GM12878 (cell line): ENCODE data around the gene PRDX1. TPM values are rescaled to one million over a fixed set of nuclear protein-coding genes. Genes with fewer than 3 reads are reported as not detected.

ENCODE experiments used
- ATAC-seq: fragments of 200-7000 bp; cut with Tn5 transposase; 3 replicates; pipeline ENCODE4 v1.9.1; 2020; ENCODE audit warnings: mild to moderate bottlenecking, moderate library complexity
- BruUV-seq: library from RNA; stranded (reverse); fragments of 400-500 nt; replicated peaks from 2 replicates; lab custom pipeline; 2021; lab: Mats Ljungman, UMichigan
- CTCF ChIA-PET: fragments of 300-600 bp; sonication (Branson Sonifier 250); formaldehyde crosslinking; extraction: SDS; loops from one replicate; lab custom pipeline; 2021; ENCODE audit warnings: inconsistent platforms; lab: Yijun Ruan, JAX
- POLR2A ChIA-PET: fragments of 350-600 bp; formaldehyde crosslinking; extraction: SDS; loops from one replicate; lab custom pipeline; 2021; ENCODE audit warnings: inconsistent platforms; lab: Charles Lee
- RAD21 ChIA-PET: fragments of 300-600 bp; sonication (Branson Sonifier 250); formaldehyde crosslinking; loops from one replicate; lab custom pipeline; 2023; ENCODE audit warnings: antibody characterized with exemption; ENCODE audit not compliant: unreplicated experiment; lab: Charles Lee
- SMC1A ChIA-PET: fragments of 300-600 bp; sonication (Branson Sonifier 250); formaldehyde crosslinking; loops from one replicate; lab custom pipeline; 2023; ENCODE audit not compliant: unreplicated experiment, uncharacterized antibody; lab: Charles Lee
- DNase-seq: peaks from one replicate; pipeline ENCODE4 v3.0.0-alpha.2; 2011; ENCODE audit warnings: low read depth, low spot score
- FAIRE-seq: peaks from 3 replicates; lab custom pipeline; 2011; peaks lifted over from hg19 to GRCh38; lab: Jason Lieb, UNC
- H2AFZ ChIP-seq: 2 replicates; pipeline ENCODE4 v1.6.0; 2011; ENCODE audit warnings: low read depth, low read length, control low read depth; ENCODE audit not compliant: control insufficient read depth
- H3K27ac ChIP-seq: 2 replicates; pipeline ENCODE4 v1.5.1; 2011; ENCODE audit warnings: control low read depth; ENCODE audit not compliant: control insufficient read depth, insufficient read depth
- H3K27me3 ChIP-seq, 2 experiments: replicated peaks in 1 of 2; 2 replicates each; pipeline versions ENCODE4 v1.6.0 to v1.6.1; 2011; ENCODE audit warnings: low read length in 1 of 2; ENCODE audit not compliant: control insufficient read depth in 2 of 2, insufficient read depth in 2 of 2
- H3K36me3 ChIP-seq, 2 experiments: 2 replicates each; pipeline ENCODE4 v1.5.1; 2011; ENCODE audit warnings: low read length in 1 of 2; ENCODE audit not compliant: control insufficient read depth in 2 of 2, insufficient read depth in 2 of 2
- H3K4me1 ChIP-seq: 2 replicates; pipeline ENCODE4 v1.6.1; 2011; ENCODE audit warnings: mild to moderate bottlenecking, low read length, moderate library complexity, mixed read lengths; ENCODE audit not compliant: control insufficient read depth, insufficient read depth
- H3K4me2 ChIP-seq: 2 replicates; pipeline ENCODE4 v1.6.0; 2011; ENCODE audit warnings: control low read depth; ENCODE audit not compliant: control insufficient read depth, insufficient read depth
- H3K4me3 ChIP-seq: fragments of 200-600 bp; sonication (generic); 2 replicates; pipeline ENCODE4 v1.5.1; 2016
- H3K79me2 ChIP-seq: 2 replicates; pipeline ENCODE4 v1.6.0; 2011; ENCODE audit warnings: low read length; ENCODE audit not compliant: control insufficient read depth, insufficient read depth
- H3K9ac ChIP-seq: 2 replicates; pipeline ENCODE4 v1.8.0; 2011; ENCODE audit warnings: low read length, control low read depth, mixed read lengths; ENCODE audit not compliant: control insufficient read depth, insufficient read depth
- H3K9me3 ChIP-seq: replicated peaks from 3 replicates; pipeline ENCODE4 v1.5.1; 2011; ENCODE audit warnings: mild to moderate bottlenecking, low read length; ENCODE audit not compliant: control insufficient read depth, insufficient read depth
- H4K20me1 ChIP-seq: 2 replicates; pipeline ENCODE4 v1.6.0; 2011; ENCODE audit not compliant: control insufficient read depth, insufficient read depth
- CHD1 ChIP-seq: IDR thresholded peaks from 2 replicates; pipeline ENCODE4 v1.6.1; 2012; ENCODE audit warnings: low read depth, low read length, improper control_type of control experiment
- CTCF ChIP-seq, 3 experiments: IDR thresholded peaks in 2 of 3; conservative IDR thresholded peaks in 1 of 3; 2 replicates each; pipeline ENCODE4 v1.5.1; 2011; ENCODE audit warnings: low read depth in 3 of 3, low read length in 3 of 3, mild to moderate bottlenecking in 3 of 3, control low read depth in 2 of 3, moderate library complexity in 2 of 3, inconsistent platforms in 1 of 3, mixed read lengths in 1 of 3; ENCODE audit not compliant: control insufficient read depth in 2 of 3, insufficient read depth in 1 of 3; ENCODE audit errors: extremely low read depth in 1 of 3
- EP300 ChIP-seq, 2 experiments: fragments of 150-350 bp in 1 of 2; IDR thresholded peaks; 2 replicates each; pipeline ENCODE4 v1.6.1; 2011 to 2012; ENCODE audit warnings: low read depth in 2 of 2, low read length in 2 of 2, borderline replicate concordance in 1 of 2, improper control_type of control experiment in 1 of 2, inconsistent platforms in 1 of 2; ENCODE audit not compliant: control insufficient read depth in 1 of 2
- HCFC1 ChIP-seq: fragments of 150-350 bp; IDR thresholded peaks from 2 replicates; pipeline ENCODE4 v1.6.1; 2014; ENCODE audit warnings: low read length
- HDGF ChIP-seq: fragments of 450-650 bp; IDR thresholded peaks from 2 replicates; pipeline ENCODE4 v1.6.1; 2016; ENCODE audit warnings: antibody characterized with exemption
- IKZF1 ChIP-seq: fragments of 450-650 bp; conservative IDR thresholded peaks from 2 replicates; pipeline ENCODE4 v1.6.1; 2017; ENCODE audit warnings: antibody characterized with exemption, mild to moderate bottlenecking
- KDM1A ChIP-seq: fragments of 200-600 bp; sonication (generic); IDR thresholded peaks from 2 replicates; pipeline ENCODE4 v1.6.1; 2016; ENCODE audit warnings: borderline replicate concordance
- MTA2 ChIP-seq: fragments of 450-650 bp; IDR thresholded peaks from 2 replicates; pipeline ENCODE4 v1.6.1; 2016; ENCODE audit warnings: low read depth, mild to moderate bottlenecking, moderate library complexity
- NR2C1 ChIP-seq: fragments of 450-650 bp; IDR thresholded peaks from 2 replicates; pipeline ENCODE4 v1.6.1; 2017; ENCODE audit warnings: antibody characterized with exemption, mild to moderate bottlenecking, moderate library complexity
- NR2F1 ChIP-seq: fragments of 450-650 bp; conservative IDR thresholded peaks from 2 replicates; pipeline ENCODE4 v1.6.1; 2017; ENCODE audit warnings: mild to moderate bottlenecking
- NRF1 ChIP-seq: conservative IDR thresholded peaks from 2 replicates; pipeline ENCODE4 v1.6.1; 2011; ENCODE audit warnings: mild to moderate bottlenecking, low read depth, low read length, improper control_type of control experiment
- RB1 ChIP-seq: fragments of 450-650 bp; formaldehyde crosslinking; IDR thresholded peaks from 2 replicates; pipeline ENCODE4 v1.6.1; 2017; ENCODE audit warnings: mild to moderate bottlenecking, borderline replicate concordance
- RFX5 ChIP-seq: IDR thresholded peaks from 2 replicates; pipeline ENCODE4 v1.6.1; 2011; ENCODE audit warnings: low read depth, low read length, improper control_type of control experiment
- RUNX3 ChIP-seq: IDR thresholded peaks from 2 replicates; pipeline ENCODE4 v1.6.1; 2012; ENCODE audit warnings: low read length, inconsistent platforms
- SMARCA5 ChIP-seq: fragments of 450-650 bp; IDR thresholded peaks from 2 replicates; pipeline ENCODE4 v1.6.1; 2017; ENCODE audit warnings: mild to moderate bottlenecking
- WGBS: methylation state at CpG from one replicate; pipeline ENCODE4 v1.1.6; 2016; ENCODE audit warnings: low lambda C conversion rate; ENCODE audit not compliant: insufficient replicate concordance, insufficient coverage; ENCODE audit errors: missing lambda C conversion rate; 5-methylcytosine and 5-hydroxymethylcytosine counted together
- in situ Hi-C: fragments of 300-500 bp; cut with MboI; formaldehyde crosslinking; loops from 9 replicates; pipeline ENCODE4 v1.14.3; 2018; ENCODE audit warnings: mixed read lengths
- intact Hi-C: fragments of 100-400 bp; cut with micrococcal nuclease; formaldehyde crosslinking; loops from one replicate; pipeline ENCODE4 v1.14.2; 2022; ENCODE audit not compliant: unreplicated experiment
- polyA plus RNA-seq, 11 experiments: library from polyadenylated mRNA; depleted of rRNA in 4 of 11; unstranded in 6 of 11; stranded (reverse) in 5 of 11; fragments of >200 nt; fragmentation: Nextera tagmentation in 4 of 11; fragmentation: Illumina TruSeq in 1 of 11; extraction: Ambion mirVana in 4 of 11; extraction: Trizol in 1 of 11; gene quantifications; 1 replicate in 1 of 11; 2 replicates in 10 of 11; pipeline versions ENCODE4 v1.2.1 to v1.2.3, GENCODE V29; 2011 to 2016; ENCODE audit warnings: inconsistent platforms in 2 of 11, missing spikeins in 2 of 11, low read depth in 1 of 11
- total RNA-seq, 4 experiments: library from RNA; depleted of rRNA in 3 of 4; stranded (reverse); fragments of >200 nt in 3 of 4; fragmentation: Illumina TruSeq in 1 of 4; extraction: Trizol in 1 of 4; gene quantifications; 2 replicates each; pipeline versions ENCODE4 v1.2.1 to v1.2.3, GENCODE V29; 2013 to 2021

Gene PRDX1
- total and polyA plus RNA-seq, 10 of the 15 experiments (the other 5 are each of a cell fraction or from before 2014, with no cell fraction given): 659 to 1,775 (median 811) TPM

- TF ChIP-seq RUNX3 (0 out of 2 replicates have a peak, but pooled peaks have one; percentile 17), IKZF1 (0 out of 2 replicates have a peak, but pooled peaks have one; percentile 45), NR2F1 (peak; percentile 71), HDGF (no peak)
- in situ Hi-C loops (no loop called here), intact Hi-C loops (no loop called here)
- POLR2A ChIA-PET: interaction anchor here (0.6 to 4.1 kb wide), 9 partner anchors 12 to 218 kb away, joined by 3 to 24 read pairs (median 4); partner anchors contain the start of genes PRDX1 and TOE1
- Histone ChIP-seq H3K9ac (peak overlapping the region; percentile 26; the same call in 1 of the 2 replicates), H3K4me3 (no peak overlapping the region), H2AFZ (no peak overlapping the region), H3K9me3 (no peaks in the 10 kb centered on the region), H3K4me1 (peaks cover 7% of the 10 kb centered on the region), H3K79me2 (peaks cover 35% of the 10 kb centered on the region), H3K27me3 (no peaks in the 10 kb centered on the region), H3K27ac (peak overlapping the region; percentile 69), H3K36me3 (peaks cover 6 to 22% of the 10 kb centered on the region in 2 experiments), H3K4me2 (peak overlapping the region; percentile 59), H4K20me1 (no peaks in the 10 kb centered on the region)
- BruUV-seq: no TSS peak
- SMC1A ChIA-PET: interaction anchor here (0.8 to 3.1 kb wide), 14 partner anchors 10 to 70 kb away, joined by 3 to 24 read pairs (median 4); partner anchors contain the start of gene PRDX1
- DNase-seq: no peak
- CTCF ChIA-PET: interaction anchor here (0.6 to 1.6 kb wide), 8 partner anchors 9 to 58 kb away, joined by 3 to 17 read pairs (median 4); partner anchors contain the start of genes CCDC163, MMACHC and PRDX1
- no peak for FAIRE-seq
- ATAC-seq: peak; percentile 65
- RAD21 ChIA-PET: interaction anchor here (0.6 to 1.4 kb wide), 9 partner anchors 9 to 167 kb away, joined by 3 to 6 read pairs (median 3); partner anchors contain the start of genes CCDC163 and MMACHC
- WGBS: 74% methylated on average over 3 of the region's 3 CpGs
Observed at GRCh38 chr1:45557422-45557944, 35.8 kb upstream of the PRDX1 start.

- CTCF ChIA-PET: interaction anchor here (0.9 to 5.7 kb wide), 7 partner anchors 9 to 197 kb away, joined by 3 to 48 read pairs (median 6); partner anchors contain the start of gene PRDX1
- H3K79me2 ChIP-seq: peaks cover 53% of the 10 kb centered on the region
- no peaks in the 10 kb centered on the region for H4K20me1 ChIP-seq
- RAD21 ChIA-PET: interaction anchor here (2.6 kb wide), 1 partner anchor 15 kb away, joined by 13 read pairs; no protein-coding TSS in a partner anchor
- in situ Hi-C loops (no loop called here), intact Hi-C loops (loop anchor here (5.0 kb wide), 1 partner anchor 52 kb away; the partner anchor contains the start of genes CCDC163 and MMACHC)
- ATAC-seq: no peak
- 97% methylated on average over 6 of the region's 6 CpGs for WGBS
- BruUV-seq: no TSS peak
- H3K4me2 ChIP-seq: no peak overlapping the region
- DNase-seq: no peak
- H2AFZ ChIP-seq: no peak overlapping the region
- FAIRE-seq: no peak
- SMC1A ChIA-PET: interaction anchor here (0.9 to 3.2 kb wide), 7 partner anchors 8 to 56 kb away, joined by 3 to 12 read pairs (median 10); no protein-coding TSS in a partner anchor
- no peak overlapping the region for H3K9ac ChIP-seq
- POLR2A ChIA-PET: interaction anchor here (0.7 to 6.4 kb wide), 5 partner anchors 9 to 251 kb away, joined by 3 to 105 read pairs (median 5); partner anchors contain the start of gene PRDX1
- no peaks in the 10 kb centered on the region; the same call in 1 of the 3 replicates for H3K9me3 ChIP-seq
- H3K27me3 ChIP-seq: no peaks in the 10 kb centered on the region
- no peak overlapping the region for H3K4me3 ChIP-seq
- peaks cover 14% of the 10 kb centered on the region for H3K4me1 ChIP-seq
- H3K27ac ChIP-seq: no peak overlapping the region
- H3K36me3 ChIP-seq: peaks cover 0 to 16% of the 10 kb centered on the region in 2 experiments; a peak in 2 of 4 replicates
- TF ChIP-seq RB1 (no peak), SMARCA5 (no peak), MTA2 (no peak), NRF1 (no peak), RFX5 (no peak), CHD1 (no peak), NR2C1 (no peak), HCFC1 (no peak), CTCF (IDR thresholded peaks at IDR 0.05 in 2 of 3, conservative IDR thresholded peaks at IDR 0.05 in 1 of 3; ENCODE audit: control insufficient read depth in 2 of 3, extremely low read depth in 1 of 3, insufficient read depth in 1 of 3, low read depth in 3 of 3, low read length in 3 of 3) (no peak), KDM1A (no peak), EP300 (IDR thresholded peaks at IDR 0.05; ENCODE audit: borderline replicate concordance in 1 of 2, control insufficient read depth in 1 of 2, low read depth in 2 of 2, low read length in 2 of 2) (no peak)
Observed at GRCh38 chr1:45554198-45554597, 32.5 kb upstream of the PRDX1 start.
